PC-9 (cell line): ENCODE measurements around the gene KCND1.

Source experiments
- EZH2 ChIP-seq: fragments of 200-600 bp; sonication (generic); IDR thresholded peaks from 2 replicates; pipeline ENCODE4 v1.8.0; 2017; ENCODE audit warnings: antibody characterized with exemption, low read depth
- TF ChIP-seq, protein P1 (sequence below): fragments of 200-600 bp; sonication (generic); conservative IDR thresholded peaks from 2 replicates; pipeline ENCODE4 v1.6.1; 2017; ENCODE audit warnings: mixed run types, antibody characterized with exemption, mild to moderate bottlenecking, moderate library complexity

DNA sequence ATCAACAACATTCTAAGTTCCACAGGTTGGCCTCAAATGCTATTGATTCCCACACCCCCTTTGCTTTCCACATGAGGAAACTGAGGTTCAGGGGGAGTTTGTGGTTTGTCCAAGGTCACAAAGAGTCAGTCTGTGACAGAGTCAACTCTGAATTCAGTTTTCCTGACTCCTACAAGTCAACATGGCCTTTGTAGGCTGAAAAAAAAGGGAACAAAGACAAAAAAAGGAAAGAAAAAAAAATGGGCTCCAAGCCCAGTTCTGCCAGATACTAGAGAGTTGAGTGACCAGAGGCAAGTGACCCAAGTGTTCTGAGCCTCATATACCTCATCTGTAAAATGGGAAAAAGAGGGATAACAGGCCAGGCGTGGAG lies 36.4 kb downstream of the KCND1 start:
- TF ChIP-seq EZH2: no peak
- TF ChIP-seq, protein P1, sequence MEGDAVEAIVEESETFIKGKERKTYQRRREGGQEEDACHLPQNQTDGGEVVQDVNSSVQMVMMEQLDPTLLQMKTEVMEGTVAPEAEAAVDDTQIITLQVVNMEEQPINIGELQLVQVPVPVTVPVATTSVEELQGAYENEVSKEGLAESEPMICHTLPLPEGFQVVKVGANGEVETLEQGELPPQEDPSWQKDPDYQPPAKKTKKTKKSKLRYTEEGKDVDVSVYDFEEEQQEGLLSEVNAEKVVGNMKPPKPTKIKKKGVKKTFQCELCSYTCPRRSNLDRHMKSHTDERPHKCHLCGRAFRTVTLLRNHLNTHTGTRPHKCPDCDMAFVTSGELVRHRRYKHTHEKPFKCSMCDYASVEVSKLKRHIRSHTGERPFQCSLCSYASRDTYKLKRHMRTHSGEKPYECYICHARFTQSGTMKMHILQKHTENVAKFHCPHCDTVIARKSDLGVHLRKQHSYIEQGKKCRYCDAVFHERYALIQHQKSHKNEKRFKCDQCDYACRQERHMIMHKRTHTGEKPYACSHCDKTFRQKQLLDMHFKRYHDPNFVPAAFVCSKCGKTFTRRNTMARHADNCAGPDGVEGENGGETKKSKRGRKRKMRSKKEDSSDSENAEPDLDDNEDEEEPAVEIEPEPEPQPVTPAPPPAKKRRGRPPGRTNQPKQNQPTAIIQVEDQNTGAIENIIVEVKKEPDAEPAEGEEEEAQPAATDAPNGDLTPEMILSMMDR: no peak
